CD14-positive monocyte (primary cell): ENCODE results near the gene DOCK4. TPM values are rescaled to one million over a fixed set of nuclear protein-coding genes. Genes with fewer than 3 reads are reported as not detected.

Source experiments
- DNase-seq, 3 donors: peaks; one replicate each; pipeline ENCODE4 v3.0.0-alpha.2; 2011 to 2022
- H2AFZ ChIP-seq: 2 replicates; pipeline ENCODE4 v1.6.0; 2012; ENCODE audit warnings: mild to moderate bottlenecking, low read depth, low read length, inconsistent platforms; ENCODE audit not compliant: insufficient read depth, poor library complexity, severe bottlenecking
- H3K27ac ChIP-seq, 2 donors: 1 replicate in 1 of 2; 2 replicates in 1 of 2; pipeline ENCODE4 v1.5.1; 2012 to 2013; ENCODE audit warnings: low read length in 2 of 2, control low read depth in 1 of 2, inconsistent platforms in 1 of 2, low read depth in 1 of 2, mild to moderate bottlenecking in 1 of 2
- H3K27me3 ChIP-seq, 2 donors: one replicate each; pipeline versions ENCODE4 v1.6.0 to v1.6.1; 2011 to 2013; ENCODE audit warnings: low read length in 2 of 2; ENCODE audit not compliant: control insufficient read depth in 2 of 2, insufficient read depth in 2 of 2
- H3K36me3 ChIP-seq, 2 donors: replicated peaks in 1 of 2; 1 replicate in 1 of 2; 2 replicates in 1 of 2; pipeline versions ENCODE4 v1.5.1 to v1.6.1; 2012 to 2013; ENCODE audit warnings: low read length in 2 of 2, control low read depth in 1 of 2, inconsistent platforms in 1 of 2, mild to moderate bottlenecking in 1 of 2; ENCODE audit not compliant: insufficient read depth in 2 of 2, control insufficient read depth in 1 of 2
- H3K4me1 ChIP-seq, 2 donors: 1 replicate in 1 of 2; 2 replicates in 1 of 2; pipeline versions ENCODE4 v1.5.1 to v1.6.1; 2012 to 2013; ENCODE audit warnings: low read length in 2 of 2, control low read depth in 1 of 2, inconsistent platforms in 1 of 2, mild to moderate bottlenecking in 1 of 2, moderate library complexity in 1 of 2; ENCODE audit not compliant: insufficient read depth in 2 of 2, control insufficient read depth in 1 of 2
- H3K4me2 ChIP-seq: replicated peaks from 2 replicates; pipeline ENCODE3; 2012; ENCODE audit warnings: low read length, moderate library complexity, mild to moderate bottlenecking; ENCODE audit not compliant: poor library complexity, severe bottlenecking; ENCODE audit errors: extremely low read depth
- H3K4me3 ChIP-seq, 3 experiments: fragments of 200-600 bp in 1 of 3; sonication (generic) in 1 of 3; replicated peaks in 1 of 3; 1 replicate in 2 of 3; 2 replicates in 1 of 3; pipeline ENCODE4 v1.5.1; 2011 to 2013; ENCODE audit warnings: low read length in 3 of 3, mild to moderate bottlenecking in 3 of 3, control low read depth in 2 of 3, low read depth in 2 of 3, inconsistent platforms in 1 of 3, moderate library complexity in 1 of 3
- H3K79me2 ChIP-seq: 2 replicates; pipeline ENCODE4 v1.6.0; 2012; ENCODE audit warnings: mild to moderate bottlenecking, control low read depth, inconsistent platforms, low read length, moderate library complexity; ENCODE audit not compliant: insufficient read depth
- H3K9ac ChIP-seq: 2 replicates; pipeline ENCODE4 v1.6.0; 2017; ENCODE audit warnings: low read length, mild to moderate bottlenecking; ENCODE audit not compliant: insufficient read depth, poor library complexity, severe bottlenecking
- H3K9me3 ChIP-seq, 2 donors: replicated peaks in 1 of 2; 1 replicate in 1 of 2; 2 replicates in 1 of 2; pipeline versions ENCODE4 v1.5.1 to v1.6.1; 2012 to 2013; ENCODE audit warnings: low read length in 2 of 2, control low read depth in 1 of 2; ENCODE audit not compliant: control insufficient read depth in 1 of 2, insufficient read depth in 1 of 2
- H4K20me1 ChIP-seq: 2 replicates; pipeline ENCODE4 v1.6.0; 2012; ENCODE audit warnings: mild to moderate bottlenecking, low read length, control low read depth, moderate library complexity; ENCODE audit not compliant: insufficient read depth
- H3K27ac Mint-ChIP-seq, 7 donors: one replicate each; pipeline ENCODE4 v1.8.0; 2020; ENCODE audit warnings: mild to moderate bottlenecking in 7 of 7, mixed read lengths in 7 of 7, moderate library complexity in 6 of 7, inconsistent platforms in 2 of 7
- H3K27me3 Mint-ChIP-seq, 3 donors: one replicate each; pipeline ENCODE4 v1.8.0; 2021 to 2022; ENCODE audit warnings: low read depth in 3 of 3, mild to moderate bottlenecking in 3 of 3, mixed read lengths in 3 of 3, moderate library complexity in 3 of 3, inconsistent platforms in 1 of 3
- H3K36me3 Mint-ChIP-seq, 2 donors: one replicate each; pipeline ENCODE4 v1.8.0; 2020; ENCODE audit warnings: mixed read lengths in 2 of 2, inconsistent platforms in 1 of 2, mild to moderate bottlenecking in 1 of 2
- H3K4me1 Mint-ChIP-seq: one replicate; pipeline ENCODE4 v1.8.0; 2020; ENCODE audit warnings: mild to moderate bottlenecking, mixed read lengths
- H3K4me3 Mint-ChIP-seq, 2 donors: one replicate each; pipeline ENCODE4 v1.8.0; 2020; ENCODE audit warnings: mild to moderate bottlenecking in 2 of 2, mixed read lengths in 2 of 2, moderate library complexity in 1 of 2
- H3K9me3 Mint-ChIP-seq, 7 donors: one replicate each; pipeline ENCODE4 v1.8.0; 2020 to 2022; ENCODE audit warnings: mixed read lengths in 7 of 7, mild to moderate bottlenecking in 6 of 7, moderate library complexity in 6 of 7, inconsistent platforms in 2 of 7
- CTCF ChIP-seq: fragments of 200-600 bp; IDR thresholded peaks from one replicate; pipeline ENCODE4 v1.8.0; 2022; ENCODE audit warnings: antibody characterized with exemption, mild to moderate bottlenecking
- WGBS: methylation state at CpG from one replicate; pipeline ENCODE4 v1.1.5; 2013; ENCODE audit warnings: missing lambda C conversion rate; ENCODE audit not compliant: insufficient coverage; 5-methylcytosine and 5-hydroxymethylcytosine counted together
- intact Hi-C, 2 donors: fragments of 100-400 bp; cut with micrococcal nuclease; formaldehyde crosslinking; loops; one replicate each; pipeline versions ENCODE4 v1.15.0 to v1.15.1; 2023
- polyA plus RNA-seq, 3 donors: library from polyadenylated mRNA; depleted of rRNA in 1 of 3; unstranded in 2 of 3; stranded (reverse) in 1 of 3; fragments of 300-500 nt in 2 of 3; fragments of >200 nt in 1 of 3; fragmentation: Illumina TruSeq in 2 of 3; gene quantifications; 1 replicate in 2 of 3; 2 replicates in 1 of 3; pipeline ENCODE4 v1.2.3, GENCODE V29; 2012 to 2021

DOCK4 gene
- polyA plus RNA-seq, 3 donors, result 1.3 to 5.0 (median 2.7) TPM

DNA sequence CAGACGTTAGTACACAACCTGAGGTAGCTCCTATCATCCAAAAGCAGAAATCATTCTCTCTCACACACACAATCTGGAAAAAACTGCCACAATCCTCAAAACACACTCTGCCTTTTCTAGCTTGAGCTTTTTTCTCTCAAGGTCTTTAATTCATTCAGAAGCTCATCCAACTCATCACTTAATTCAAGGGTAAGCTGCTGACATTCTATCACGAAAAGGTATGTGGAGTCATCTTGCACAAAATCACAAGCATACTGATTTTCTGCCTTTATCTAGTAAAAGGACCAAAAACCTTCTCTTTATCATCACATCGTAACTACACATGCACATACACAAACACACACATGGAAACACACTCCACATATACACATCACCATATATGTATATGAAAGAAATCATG is 32.0 kb downstream of the DOCK4 start:
- Histone ChIP-seq H3K27ac (no peak overlapping the region), H3K9me3 (no peaks in the 10 kb centered on the region), H4K20me1 (no peaks in the 10 kb centered on the region), H3K79me2 (no peaks in the 10 kb centered on the region), H3K4me2 (no peak overlapping the region), H2AFZ (no peak overlapping the region), H3K9ac (no peak overlapping the region), H3K27me3 (no peaks in the 10 kb centered on the region), H3K36me3 (no peaks in the 10 kb centered on the region), H3K4me3 (no peak overlapping the region), H3K4me1 (no peaks in the 10 kb centered on the region)
- no peaks in the 10 kb centered on the region for H3K36me3 Mint-ChIP-seq
- TF ChIP-seq CTCF, result no peak
- no peak overlapping the region for H3K27ac Mint-ChIP-seq
- no peak overlapping the region for H3K4me3 Mint-ChIP-seq
- H3K4me1 Mint-ChIP-seq, result no peaks in the 10 kb centered on the region
- intact Hi-C loops, result no loop called here
- DNase-seq, result no peak
- peaks cover 0 to 2% (median 0%) of the 10 kb centered on the region in 7 donors for H3K9me3 Mint-ChIP-seq
- 86% methylated on average over 1 of the region's 3 CpGs for WGBS
- H3K27me3 Mint-ChIP-seq, result peaks cover 0 to 7% (median 4%) of the 10 kb centered on the region in 3 donors

DNA sequence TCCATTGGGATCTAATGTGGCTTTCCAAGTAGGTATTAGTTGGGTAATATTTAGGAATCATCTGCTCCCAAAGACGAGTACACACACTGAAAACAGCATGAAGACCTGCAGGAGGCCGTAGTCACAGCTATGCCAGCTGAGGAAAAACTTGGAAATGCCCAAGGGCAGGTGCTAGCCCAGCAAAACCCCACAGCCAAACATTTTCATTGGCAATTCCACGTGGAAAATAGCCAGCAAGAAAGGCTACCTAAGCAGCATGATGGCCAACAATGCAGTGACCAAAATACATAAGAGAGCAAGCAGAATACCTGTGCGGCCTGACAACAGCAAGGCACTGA is 32.7 kb downstream of the DOCK4 start:
- H3K79me2 ChIP-seq, result no peaks in the 10 kb centered on the region
- H3K36me3 ChIP-seq, result no peaks in the 10 kb centered on the region
- Mint-ChIP-seq H3K4me1 (no peaks in the 10 kb centered on the region), H3K27me3 (peaks cover 0 to 7% (median 4%) of the 10 kb centered on the region in 3 donors), H3K9me3 (peaks cover 0 to 2% (median 0%) of the 10 kb centered on the region in 7 donors), H3K36me3 (no peaks in the 10 kb centered on the region), H3K4me3 (no peak overlapping the region), H3K27ac (no peak overlapping the region)
- no peaks in the 10 kb centered on the region for H4K20me1 ChIP-seq
- H3K9me3 ChIP-seq, result no peaks in the 10 kb centered on the region
- no peak for TF ChIP-seq CTCF
- no peak overlapping the region for H2AFZ ChIP-seq
- no peak overlapping the region for H3K4me2 ChIP-seq
- no peaks in the 10 kb centered on the region for H3K4me1 ChIP-seq
- no peak overlapping the region for H3K4me3 ChIP-seq
- 86% methylated on average over 4 of the region's 4 CpGs for WGBS
- no peaks in the 10 kb centered on the region for H3K27me3 ChIP-seq
- no peak overlapping the region for H3K9ac ChIP-seq
- H3K27ac ChIP-seq, result no peak overlapping the region
- intact Hi-C loops, result no loop called here
- no peak for DNase-seq
